HG03175 (cell line): ENCODE results near the gene ANKRD55.
A peak's percentile ranks its signal among the peaks of the same experiment; 100 is the strongest.
"Not testable (repeated sequence)": the region's sequence is repeated elsewhere in the genome, so short reads cannot be mapped to it uniquely, and the experiment has no call there.

Experiments used
- ATAC-seq: cut with Tn5 transposase; IDR thresholded peaks from one replicate; pipeline ENCODE4 v1.9.1; 2021; ENCODE audit warnings: mild to moderate bottlenecking, moderate library complexity; ENCODE audit not compliant: unreplicated experiment

Gene ANKRD55

DNA sequence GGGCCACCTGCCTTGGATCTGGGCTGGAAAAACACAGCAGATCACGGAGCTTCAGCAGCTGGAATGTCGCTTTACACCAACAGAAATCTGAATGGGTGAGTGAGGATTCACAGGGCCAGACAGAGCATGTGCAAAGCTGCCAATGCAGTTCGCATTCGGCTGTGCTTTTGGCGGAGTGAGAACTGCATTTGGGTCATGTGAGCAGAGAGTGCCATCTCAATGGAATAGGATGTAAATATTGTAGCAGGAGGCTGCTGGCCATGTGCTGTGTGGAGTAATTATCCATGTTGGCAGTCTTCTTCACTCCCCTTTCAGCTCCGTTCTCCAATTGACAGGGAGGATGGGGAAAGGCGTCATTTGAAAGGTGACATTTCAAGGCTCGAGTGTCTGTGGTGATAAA lies at the start of gene ANKRD55:
Gene ANKRD55 (minus strand): TSS at position 101 of the 400 bp plus-strand sequence. CDS start 417 bp downstream, outside the sequence.
- ATAC-seq = no peak

DNA sequence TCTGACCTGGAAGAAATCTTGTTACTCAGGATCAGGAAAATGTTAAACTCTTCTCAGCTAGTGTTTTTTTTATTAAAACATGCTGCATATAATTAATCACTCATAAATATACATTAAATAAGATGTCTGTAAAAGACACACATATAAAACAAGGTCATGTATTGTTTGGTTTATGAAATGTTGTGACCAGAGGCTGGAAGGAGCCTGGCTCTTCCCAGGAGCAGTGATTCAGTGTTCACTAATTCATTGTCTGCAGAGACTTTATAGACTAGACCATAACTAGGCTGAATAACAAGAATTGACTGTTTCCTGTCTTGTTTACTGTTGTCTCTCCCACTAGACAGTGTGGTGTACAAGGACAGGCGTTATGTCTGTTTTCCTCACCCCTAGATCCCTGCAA lies 49.1 kb upstream of the ANKRD55 start:
- no peak for ATAC-seq

DNA sequence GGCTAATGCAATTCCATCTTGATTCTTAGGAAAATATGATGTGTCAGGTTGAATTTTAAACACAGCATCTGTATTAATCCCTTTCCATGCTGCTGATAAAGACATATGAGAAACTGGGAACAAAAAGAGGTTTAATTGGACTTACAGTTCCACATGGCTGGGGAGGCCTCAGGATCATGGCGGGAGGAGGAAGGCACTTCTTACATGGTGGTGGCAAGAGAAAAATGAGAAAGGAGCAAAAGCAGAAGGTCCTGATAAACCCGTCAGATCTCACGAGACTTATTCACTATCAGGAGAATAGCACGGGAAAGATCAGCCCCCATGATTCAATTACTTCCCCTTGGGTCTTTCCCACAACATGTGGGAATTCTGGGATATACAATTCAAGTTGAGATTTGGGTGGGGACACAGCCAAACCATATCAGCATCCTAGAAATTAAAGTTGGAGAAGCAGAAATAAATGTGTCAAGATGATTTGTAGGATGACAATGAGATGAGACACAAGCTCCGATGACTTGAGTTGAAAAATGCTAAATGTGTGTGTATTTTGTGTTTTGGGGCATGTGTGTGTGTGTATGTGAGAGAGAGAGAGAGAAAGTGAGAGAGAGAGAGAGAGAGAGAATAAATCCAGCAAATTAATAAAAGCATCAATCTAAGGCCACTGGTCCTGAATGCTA lies 48.5 kb upstream of the ANKRD55 start:
- ATAC-seq = no peak

DNA sequence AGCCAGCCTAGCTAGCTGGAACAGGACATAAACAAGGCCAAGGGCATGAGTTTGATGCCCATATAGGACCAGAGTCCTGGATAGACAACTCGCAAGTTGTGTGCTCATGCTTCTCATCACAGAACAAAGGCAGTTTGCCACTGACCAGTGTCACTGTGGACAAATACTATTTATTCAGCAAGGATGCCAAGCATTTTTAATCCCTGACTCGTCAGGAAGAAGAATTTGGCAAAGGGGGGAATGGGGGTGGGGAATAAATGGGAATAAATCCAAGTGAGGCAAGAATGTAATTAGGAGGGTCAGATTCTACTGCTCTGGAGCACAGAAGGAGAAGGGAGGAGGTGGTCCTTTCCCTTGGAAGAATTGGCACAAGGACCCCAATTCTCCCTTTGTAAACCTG lies 46.8 kb upstream of the ANKRD55 start:
- no peak for ATAC-seq

DNA sequence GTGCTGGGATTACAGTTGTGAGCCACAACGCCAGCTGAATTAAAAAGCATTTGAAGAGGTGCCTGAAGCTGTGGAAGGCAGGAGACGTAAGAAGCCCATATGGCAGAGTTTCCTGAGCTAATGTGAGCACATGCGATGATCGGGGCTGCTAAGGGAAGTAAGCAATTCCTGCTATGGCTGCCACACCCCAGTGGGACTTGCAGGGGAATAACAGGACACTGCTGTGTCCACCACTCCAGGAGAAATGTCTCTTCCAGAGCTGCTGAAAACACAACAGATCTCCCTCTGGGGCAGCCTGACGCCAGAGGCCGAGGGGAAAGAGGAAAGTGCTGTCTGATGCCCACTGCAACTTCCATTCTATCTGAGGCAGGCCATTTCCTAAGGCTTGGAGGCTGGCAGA lies 46.2 kb upstream of the ANKRD55 start:
- ATAC-seq = no peak

DNA sequence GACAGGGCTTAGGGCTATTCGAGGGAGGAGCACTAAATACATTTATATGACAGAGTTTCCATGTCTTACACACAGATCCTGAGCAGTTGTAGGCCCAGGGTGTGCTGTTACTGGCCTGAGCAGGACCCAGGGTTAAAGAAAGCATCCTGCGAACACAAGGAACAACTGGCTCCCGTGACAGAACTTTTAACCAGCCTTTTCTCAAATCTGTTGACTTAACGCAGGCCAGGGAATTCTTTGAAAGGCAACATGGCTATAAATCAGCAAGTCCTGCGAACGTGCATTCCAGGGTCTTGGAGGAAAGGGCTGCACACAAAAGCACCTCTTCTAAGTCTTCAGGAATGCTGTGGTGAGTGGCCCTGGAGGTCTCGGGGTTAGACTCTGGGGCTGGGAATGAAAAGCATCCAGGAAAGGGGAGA lies 45.2 kb upstream of the ANKRD55 start:
- no peak for ATAC-seq

DNA sequence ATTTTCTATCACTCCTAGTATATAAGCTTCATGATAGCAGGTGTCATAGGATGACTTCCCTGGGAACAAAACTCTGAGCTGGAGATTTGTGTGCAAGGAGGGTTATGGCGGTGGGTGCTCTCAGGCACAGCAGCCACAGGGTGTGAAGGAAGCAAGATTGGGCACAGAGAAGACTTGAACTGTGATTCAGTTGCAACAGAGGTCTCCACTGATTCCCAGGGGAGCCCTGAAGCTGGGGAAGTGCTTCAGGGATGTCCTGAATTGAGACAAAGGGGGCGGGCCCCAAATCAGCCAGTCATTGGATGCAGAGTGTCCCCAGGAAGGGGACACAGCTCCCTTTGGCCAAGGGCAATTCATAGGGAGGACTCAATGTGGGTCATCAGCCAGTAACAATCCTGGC lies 44.4 kb upstream of the ANKRD55 start:
- no peak for ATAC-seq

DNA sequence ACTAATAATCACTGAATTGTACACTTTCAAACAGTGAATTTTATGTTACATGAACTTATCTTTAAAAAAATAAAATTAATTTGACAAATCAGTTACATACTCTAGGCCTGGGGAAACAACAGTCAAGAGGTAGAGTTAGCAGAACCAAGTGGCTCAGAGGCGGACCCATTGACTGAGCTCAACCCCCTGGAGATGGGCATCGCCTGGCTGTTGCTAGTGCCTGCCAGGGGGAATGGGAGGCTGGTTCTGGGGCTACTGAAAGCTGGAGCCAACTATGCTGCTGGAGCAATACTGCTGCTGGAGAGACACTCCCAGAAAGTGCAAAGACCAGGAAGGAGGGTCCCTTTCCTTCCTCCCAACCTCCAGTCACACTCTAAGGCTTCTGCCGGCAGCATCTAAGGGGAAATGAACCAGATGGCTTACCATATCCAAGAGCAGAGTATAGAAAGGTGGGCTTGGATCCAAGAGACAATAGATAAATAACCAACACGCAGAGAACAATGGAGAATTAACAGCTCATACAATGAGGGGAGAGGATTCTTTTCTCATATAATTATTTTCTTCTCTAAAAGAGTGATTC lies 40.3 kb upstream of the ANKRD55 start:
- no peak for ATAC-seq

DNA sequence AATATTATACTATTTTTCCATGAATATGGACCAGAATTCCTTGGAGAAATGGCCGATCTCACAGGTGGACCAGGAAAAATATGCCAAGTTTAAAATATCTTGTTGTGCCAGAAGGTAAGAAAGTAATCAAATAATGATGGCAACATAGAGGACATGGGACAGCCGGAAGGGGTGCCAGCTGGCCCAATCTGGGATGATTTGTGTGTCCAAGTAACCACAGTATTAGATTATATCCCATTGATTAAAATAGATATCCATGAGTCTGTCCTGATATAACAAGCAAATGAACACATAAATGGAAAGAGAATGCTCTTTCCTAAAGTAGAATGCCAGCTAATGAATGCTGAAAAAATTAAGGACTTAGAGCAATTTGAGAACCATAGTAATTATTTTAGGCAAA lies 39.6 kb upstream of the ANKRD55 start:
- no peak for ATAC-seq

DNA sequence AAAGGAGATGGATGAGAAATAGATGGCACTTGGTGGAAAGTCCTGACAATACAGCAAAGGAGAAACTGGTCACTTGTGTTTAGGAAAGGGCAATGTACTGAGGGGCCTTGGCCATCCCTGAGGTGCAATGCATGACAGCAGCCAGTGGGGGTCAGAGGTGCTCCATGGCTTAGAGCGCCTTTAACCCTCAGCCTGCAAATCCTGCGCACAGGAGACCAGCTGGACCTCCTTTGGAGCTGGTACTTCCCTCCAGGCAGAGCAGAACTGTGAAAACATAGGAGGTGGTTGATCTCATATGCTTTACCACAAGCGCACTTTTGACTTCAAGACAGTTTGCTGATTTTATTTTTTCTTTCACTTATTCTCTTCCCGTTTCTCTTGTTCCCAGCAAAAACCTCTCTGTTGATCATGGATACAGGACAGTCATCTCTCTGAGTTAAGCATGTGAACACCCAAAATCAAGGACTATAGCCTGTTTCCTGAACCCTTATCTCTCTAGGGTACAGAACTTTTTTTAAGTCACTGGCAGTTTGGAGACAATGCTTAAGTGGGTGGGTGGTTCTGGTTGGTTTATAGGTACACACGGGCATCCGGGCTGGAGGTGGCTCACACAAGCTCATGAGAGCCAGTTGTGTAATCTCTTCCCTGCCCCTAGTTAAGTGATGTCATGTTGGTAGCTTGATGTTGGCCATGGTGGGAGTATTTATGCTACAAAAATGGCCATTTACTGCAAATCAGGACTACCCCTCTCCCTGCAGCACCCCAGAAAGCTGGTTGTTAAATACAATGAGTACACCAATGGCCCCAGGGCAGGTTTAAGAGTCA lies 37.6 kb upstream of the ANKRD55 start:
- ATAC-seq = peak; percentile 92

DNA sequence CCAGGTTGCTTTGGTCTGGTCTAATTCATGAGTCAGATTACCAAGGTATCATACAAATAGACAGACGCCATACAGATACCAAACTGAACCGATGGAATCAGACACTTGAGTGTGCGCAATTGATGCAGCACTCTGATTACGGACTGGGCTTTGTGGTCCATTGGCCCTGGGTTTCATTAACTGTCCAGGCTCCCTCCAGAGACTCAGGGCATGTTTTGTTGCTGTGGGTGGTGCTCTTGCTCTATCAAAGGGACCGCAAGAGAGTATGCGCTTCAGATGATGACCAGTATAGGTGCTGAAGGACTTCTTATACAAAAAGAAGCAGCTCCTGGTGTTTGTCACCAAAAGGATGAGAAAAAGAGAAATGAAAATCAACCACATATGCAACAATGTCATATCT lies 36.9 kb upstream of the ANKRD55 start:
- peak; percentile 13 for ATAC-seq

DNA sequence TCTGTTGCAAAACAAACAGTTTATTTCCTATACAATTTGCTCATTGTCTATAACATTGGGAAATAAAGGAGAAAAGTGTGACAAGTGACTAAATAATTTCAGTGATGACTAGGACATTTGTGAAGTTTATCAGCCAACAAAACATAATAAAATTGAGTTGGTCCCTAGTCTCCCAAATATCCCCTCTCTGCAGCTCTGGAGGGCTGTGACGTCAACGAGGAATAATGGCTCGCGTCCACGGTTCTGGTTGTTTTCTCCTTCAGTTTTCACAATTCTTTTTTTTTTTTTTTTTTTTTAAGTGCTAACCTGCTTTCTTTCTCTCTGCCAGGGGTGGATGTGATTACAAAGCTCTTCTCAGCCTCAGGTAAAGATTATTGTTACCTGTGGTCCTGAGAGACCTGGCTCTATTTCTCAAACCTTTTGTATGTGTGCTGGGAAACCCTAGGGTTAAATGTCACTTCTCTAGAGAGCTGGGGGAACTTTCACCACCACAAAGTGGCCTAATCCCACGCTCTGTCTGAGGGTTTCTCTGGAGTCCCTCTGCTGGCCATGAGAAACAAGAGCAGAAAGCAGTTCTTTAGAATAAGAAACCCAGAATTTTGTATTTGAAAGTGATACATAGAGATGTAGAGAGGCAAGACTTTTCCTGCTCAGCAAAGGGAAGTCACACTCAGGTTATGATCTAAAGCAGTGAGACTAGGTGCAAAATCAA lies 36.2 kb upstream of the ANKRD55 start:
- ATAC-seq = peak; percentile 61

DNA sequence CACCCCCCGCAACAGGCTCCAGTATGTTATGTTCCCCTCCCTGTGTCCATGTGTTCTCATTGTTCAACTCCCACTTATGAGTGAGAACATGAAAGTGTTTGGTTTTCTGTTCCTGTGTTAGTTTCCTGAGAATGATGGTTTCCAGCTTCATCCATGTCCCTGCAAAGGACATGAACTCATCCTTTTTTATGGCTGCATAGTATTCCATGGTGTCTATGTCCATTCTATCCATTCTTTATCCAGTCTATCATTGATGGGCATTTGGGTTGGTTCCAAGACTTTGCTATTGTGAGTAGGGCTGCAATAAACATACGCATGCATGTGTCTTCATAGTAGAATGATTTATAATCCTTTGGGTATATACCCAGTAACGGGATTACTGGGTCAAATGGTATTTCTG lies 35.6 kb upstream of the ANKRD55 start:
- ATAC-seq = not testable (repeated sequence)

DNA sequence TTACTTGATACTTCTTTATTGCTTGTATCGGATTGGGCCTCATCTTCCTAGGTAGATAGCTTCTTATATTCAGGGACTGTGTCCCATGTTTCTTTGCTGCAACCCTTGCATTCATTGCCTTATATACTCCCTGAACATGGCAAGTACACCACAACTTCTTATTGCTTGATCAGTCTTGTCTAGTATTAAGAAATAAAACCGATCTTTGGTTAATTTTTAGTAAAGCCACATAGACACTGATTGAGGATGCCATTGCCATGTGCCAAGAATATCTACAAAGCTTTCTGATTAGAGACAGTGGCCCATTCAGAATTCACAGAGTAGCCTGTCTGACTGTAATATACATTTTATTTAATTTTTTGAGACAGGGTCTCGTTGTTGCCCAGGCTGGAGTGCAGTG lies 34.7 kb upstream of the ANKRD55 start:
- ATAC-seq = no peak

DNA sequence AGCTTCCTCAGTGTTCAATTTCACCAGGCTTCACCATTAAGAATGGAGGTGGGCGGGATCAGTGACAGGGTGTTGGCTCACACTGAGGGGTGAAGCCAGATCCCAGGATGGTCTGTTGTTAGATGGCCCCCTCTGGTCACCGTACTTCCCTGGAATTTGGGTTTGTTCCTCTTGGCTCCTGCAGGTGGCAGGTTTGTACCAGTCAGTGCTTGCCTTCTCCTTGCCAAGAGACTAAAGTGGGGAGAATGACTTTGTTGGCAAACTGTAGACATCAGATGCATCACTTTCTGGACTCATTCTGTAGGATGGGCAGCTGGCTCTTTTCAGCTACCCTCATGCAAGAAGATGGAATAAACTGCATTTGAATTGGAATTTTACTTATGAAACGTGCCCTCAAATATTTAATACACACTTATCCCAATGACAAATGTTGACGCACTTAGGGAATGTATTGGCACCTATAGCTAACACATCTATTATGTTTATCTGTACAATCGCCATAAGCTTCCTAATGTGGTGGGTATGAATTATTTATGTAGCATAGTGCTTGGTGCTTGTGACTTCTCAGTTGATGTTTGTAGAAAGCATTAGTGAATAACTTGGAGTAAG lies 31.4 kb upstream of the ANKRD55 start:
- ATAC-seq = no peak

DNA sequence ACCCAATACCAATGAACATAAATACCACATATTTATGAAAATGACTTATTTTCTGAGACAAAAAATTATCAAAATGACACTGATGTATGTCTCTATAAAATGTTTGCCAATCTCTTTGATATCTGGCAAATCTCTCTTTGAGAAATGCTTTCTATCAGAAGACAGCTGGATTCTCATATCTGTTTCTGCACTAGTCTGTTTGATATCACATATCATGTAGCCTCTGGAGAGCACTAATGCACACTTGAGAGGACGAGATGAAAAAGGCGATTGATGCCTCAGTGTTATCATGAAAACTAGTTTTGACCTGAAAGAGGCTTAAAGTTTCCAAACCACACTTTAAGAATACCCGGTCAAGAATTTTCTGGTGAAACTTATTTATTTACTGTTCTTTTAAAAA lies 29.1 kb upstream of the ANKRD55 start:
- ATAC-seq = no peak

DNA sequence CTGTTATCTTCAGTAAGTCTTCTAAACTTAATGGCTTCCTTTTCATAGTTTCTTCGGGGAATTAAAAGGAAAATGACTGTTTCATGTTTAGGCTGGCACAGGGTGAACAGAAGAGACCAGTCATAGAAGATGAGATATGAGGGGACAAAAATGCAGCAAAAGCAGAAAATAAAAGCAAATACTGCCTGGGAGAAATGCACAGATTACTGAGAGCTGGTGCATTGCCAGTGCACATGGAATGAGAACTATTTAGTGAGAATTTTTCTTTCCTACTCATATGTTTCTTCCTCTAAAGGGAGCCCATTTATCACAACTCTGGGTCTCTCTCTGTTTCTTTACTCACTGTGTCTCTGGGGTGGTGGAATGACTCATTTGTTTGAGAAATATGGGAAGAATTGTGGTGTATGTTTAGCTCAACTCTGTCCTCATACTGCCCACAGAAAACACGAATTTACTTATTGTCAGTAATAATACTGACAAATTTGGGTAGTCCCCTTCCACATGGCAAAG lies 25.9 kb upstream of the ANKRD55 start:
- ATAC-seq = no peak

DNA sequence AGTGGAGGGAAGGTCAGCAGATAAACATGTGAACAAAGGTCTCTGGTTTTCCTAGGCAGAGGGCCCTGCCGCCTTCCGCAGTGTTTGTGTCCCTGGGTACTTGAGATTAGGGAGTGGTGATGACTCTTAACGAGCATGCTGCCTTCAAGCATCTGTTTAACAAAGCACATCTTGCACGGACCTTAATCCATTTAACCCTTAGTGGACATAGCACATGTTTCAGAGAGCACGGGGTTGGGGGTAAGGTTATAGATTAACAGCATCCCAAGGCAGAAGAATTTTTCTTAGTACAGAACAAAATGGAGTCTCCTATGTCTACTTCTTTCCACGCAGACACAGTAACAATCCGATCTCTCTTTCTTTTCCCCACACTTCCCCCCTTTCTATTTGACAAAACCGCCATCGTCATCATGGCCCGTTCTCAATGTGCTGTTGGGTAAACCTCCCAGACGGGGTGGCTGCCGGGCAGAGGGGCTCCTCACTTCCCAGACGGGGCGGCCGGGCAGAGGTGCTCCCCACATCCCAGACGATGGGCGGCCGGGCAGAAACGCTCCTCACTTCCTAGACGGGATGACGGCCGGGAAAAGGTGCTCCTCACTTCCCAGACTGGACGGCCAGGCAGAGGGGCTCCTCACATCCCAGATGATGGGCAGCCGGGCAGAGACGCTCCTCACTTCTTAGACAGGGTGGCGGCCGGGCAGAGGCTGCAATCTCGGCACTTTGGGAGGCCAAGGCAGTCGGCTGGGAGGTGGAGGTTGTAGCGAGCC lies 24.8 kb upstream of the ANKRD55 start:
- ATAC-seq = not testable (repeated sequence)

DNA sequence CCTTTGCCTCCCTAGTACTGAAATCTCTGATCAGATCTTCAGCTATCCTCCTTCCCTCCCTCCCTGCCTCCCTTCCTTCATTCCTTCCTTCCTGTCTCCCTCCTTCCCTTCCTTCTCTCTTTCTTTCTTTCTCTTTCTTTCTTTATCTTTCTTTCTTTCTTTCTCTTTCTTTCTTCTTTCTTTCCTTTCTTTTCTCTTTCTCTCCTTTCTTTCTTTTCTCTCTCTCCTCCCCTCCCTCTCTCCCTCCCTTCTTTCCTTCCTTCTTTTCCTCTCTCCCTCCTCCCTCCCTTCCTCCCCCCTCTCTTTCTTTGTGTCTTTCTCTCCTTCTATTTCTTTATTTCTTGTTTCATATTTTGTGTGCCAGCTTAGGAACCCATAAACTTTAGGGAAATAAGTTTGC lies 23.9 kb upstream of the ANKRD55 start:
- no peak for ATAC-seq

DNA sequence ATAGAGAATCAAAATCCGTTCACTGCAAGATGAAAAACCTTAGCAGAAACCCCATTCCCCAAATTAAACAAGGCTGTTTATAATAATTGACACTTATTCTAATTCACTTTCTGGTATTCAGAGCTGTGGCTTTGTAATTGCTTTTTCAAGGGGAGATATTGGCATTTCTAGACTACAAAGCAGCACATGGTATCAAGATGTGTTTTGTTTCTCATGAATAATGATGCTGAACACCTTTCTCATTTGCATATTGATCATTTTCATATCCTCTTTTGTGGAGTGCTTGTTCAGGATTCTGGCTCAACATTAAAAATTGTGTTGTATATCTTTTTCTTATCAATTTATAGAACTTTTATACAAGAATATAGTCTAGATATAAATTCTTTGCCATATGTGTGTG lies 22.4 kb upstream of the ANKRD55 start:
- no peak for ATAC-seq
